H9 (cell line): ENCODE measurements around the gene NGRN. TPM values are rescaled to one million over a fixed set of nuclear protein-coding genes. Genes with fewer than 3 reads are reported as not detected.

ENCODE experiments used
- DNase-seq: peaks from one replicate; pipeline ENCODE4 v3.0.0-alpha.2; 2017
- H2AFZ ChIP-seq: one replicate; pipeline ENCODE4 v1.6.1; 2013; ENCODE audit warnings: mild to moderate bottlenecking, low read length, control low read depth, moderate library complexity
- H2AK5ac ChIP-seq: 2 replicates; pipeline ENCODE4 v1.6.1; 2013; ENCODE audit warnings: low read length, control low read depth, mixed read lengths; ENCODE audit not compliant: insufficient read length
- H2BK120ac ChIP-seq: one replicate; pipeline ENCODE4 v1.6.1; 2013; ENCODE audit warnings: low read depth, mild to moderate bottlenecking, low read length, control low read depth, inconsistent platforms; ENCODE audit not compliant: poor library complexity, severe bottlenecking
- H2BK12ac ChIP-seq: 2 replicates; pipeline ENCODE4 v1.6.1; 2013; ENCODE audit warnings: low read length, control low read depth, mixed read lengths, low read depth; ENCODE audit not compliant: insufficient read length
- H2BK15ac ChIP-seq: 2 replicates; pipeline ENCODE4 v1.6.1; 2013; ENCODE audit warnings: low read depth, low read length, control low read depth
- H2BK20ac ChIP-seq: one replicate; pipeline ENCODE4 v1.6.1; 2013; ENCODE audit warnings: low read depth, mild to moderate bottlenecking, low read length, control low read depth, inconsistent platforms; ENCODE audit not compliant: poor library complexity, severe bottlenecking
- H2BK5ac ChIP-seq: 2 replicates; pipeline ENCODE4 v1.6.1; 2013; ENCODE audit warnings: low read length, control low read depth, mixed read lengths; ENCODE audit not compliant: insufficient read length
- H3K14ac ChIP-seq: 2 replicates; pipeline ENCODE4 v1.6.1; 2013; ENCODE audit warnings: low read length, control low read depth; ENCODE audit not compliant: insufficient read depth
- H3K18ac ChIP-seq: 2 replicates; pipeline ENCODE4 v1.6.1; 2013; ENCODE audit warnings: low read depth, mild to moderate bottlenecking, mixed read lengths, low read length, control low read depth; ENCODE audit not compliant: insufficient read length
- H3K23ac ChIP-seq: 2 replicates; pipeline ENCODE4 v1.6.1; 2013; ENCODE audit warnings: low read length, control low read depth, mixed read lengths, low read depth; ENCODE audit not compliant: insufficient read length
- H3K23me2 ChIP-seq: 2 replicates; pipeline ENCODE4 v1.6.1; 2013; ENCODE audit warnings: low read depth, mild to moderate bottlenecking, mixed read lengths, low read length, control low read depth; ENCODE audit not compliant: insufficient read length, poor library complexity, severe bottlenecking
- H3K27ac ChIP-seq: 2 replicates; pipeline ENCODE4 v1.5.1; 2013; ENCODE audit warnings: low read length, control low read depth, mixed read lengths, low read depth; ENCODE audit not compliant: insufficient read length
- H3K27me3 ChIP-seq: 2 replicates; pipeline ENCODE4 v1.6.1; 2013; ENCODE audit warnings: low read length, control low read depth, inconsistent platforms; ENCODE audit not compliant: insufficient read depth
- H3K4ac ChIP-seq: 2 replicates; pipeline ENCODE4 v1.6.1; 2013; ENCODE audit warnings: low read depth, mild to moderate bottlenecking, control low read depth, inconsistent platforms, low read length, moderate library complexity
- H3K4me1 ChIP-seq: 2 replicates; pipeline ENCODE4 v1.6.1; 2013; ENCODE audit warnings: low read length, control low read depth, inconsistent platforms; ENCODE audit not compliant: insufficient read depth
- H3K4me2 ChIP-seq: 2 replicates; pipeline ENCODE4 v1.6.1; 2013; ENCODE audit warnings: low read length, control low read depth, mixed read lengths; ENCODE audit not compliant: insufficient read length, insufficient read depth
- H3K56ac ChIP-seq: 2 replicates; pipeline ENCODE4 v1.6.1; 2013; ENCODE audit warnings: low read depth, mild to moderate bottlenecking, mixed read lengths, low read length, control low read depth; ENCODE audit not compliant: insufficient read length
- H3K79me1 ChIP-seq: 2 replicates; pipeline ENCODE4 v1.6.1; 2013; ENCODE audit warnings: low read depth, mild to moderate bottlenecking, moderate library complexity, low read length, control low read depth, inconsistent platforms; ENCODE audit not compliant: insufficient read depth, poor library complexity, severe bottlenecking
- H3K79me2 ChIP-seq: 2 replicates; pipeline ENCODE4 v1.6.1; 2013; ENCODE audit warnings: low read length, control low read depth, inconsistent platforms; ENCODE audit not compliant: insufficient read depth
- H3K9ac ChIP-seq: 2 replicates; pipeline ENCODE4 v1.6.1; 2013; ENCODE audit warnings: low read length, control low read depth, mixed read lengths; ENCODE audit not compliant: insufficient read length; ENCODE audit errors: extremely low read depth
- H3K9me3 ChIP-seq: one replicate; pipeline ENCODE4 v1.6.1; 2013; ENCODE audit warnings: low read depth, low read length, inconsistent platforms; ENCODE audit not compliant: control insufficient read depth
- H3T11ph ChIP-seq: one replicate; pipeline ENCODE4 v1.6.1; 2013; ENCODE audit warnings: mild to moderate bottlenecking, low read length, control low read depth, inconsistent platforms
- H4K20me1 ChIP-seq: one replicate; pipeline ENCODE4 v1.6.1; 2013; ENCODE audit not compliant: control insufficient read depth, insufficient read length, insufficient read depth
- H4K5ac ChIP-seq: 2 replicates; pipeline ENCODE4 v1.6.1; 2013; ENCODE audit warnings: low read depth, mild to moderate bottlenecking, mixed read lengths, low read length, control low read depth; ENCODE audit not compliant: insufficient read length
- H4K8ac ChIP-seq: replicated peaks from 2 replicates; pipeline ENCODE4 v1.6.1; 2013; ENCODE audit warnings: low read length, control low read depth, mixed read lengths, low read depth; ENCODE audit not compliant: insufficient read length
- H4K91ac ChIP-seq: 2 replicates; pipeline ENCODE4 v1.6.1; 2013; ENCODE audit warnings: low read depth, mild to moderate bottlenecking, moderate library complexity, mixed read lengths, low read length, control low read depth; ENCODE audit not compliant: insufficient read length
- H3K27ac Mint-ChIP-seq, 3 experiments: 2 replicates in 2 of 3; 3 replicates in 1 of 3; pipeline ENCODE4 v1.8.0; 2020 to 2021; ENCODE audit warnings: mixed read lengths in 3 of 3, mild to moderate bottlenecking in 1 of 3, moderate library complexity in 1 of 3
- H3K27me3 Mint-ChIP-seq: 2 replicates; pipeline ENCODE4 v1.8.0; 2021; ENCODE audit warnings: low read depth, mild to moderate bottlenecking, moderate library complexity, mixed read lengths
- H3K36me3 Mint-ChIP-seq, 3 experiments: 2 replicates in 2 of 3; 3 replicates in 1 of 3; pipeline ENCODE4 v1.8.0; 2020 to 2021; ENCODE audit warnings: low read depth in 3 of 3, mixed read lengths in 3 of 3; ENCODE audit not compliant: insufficient read depth in 1 of 3
- H3K4me1 Mint-ChIP-seq, 2 experiments: 2 replicates each; pipeline ENCODE4 v1.8.0; 2020; ENCODE audit warnings: mixed read lengths in 2 of 2
- H3K4me3 Mint-ChIP-seq, 2 experiments: 2 replicates in 1 of 2; 3 replicates in 1 of 2; pipeline ENCODE4 v1.8.0; 2020 to 2021; ENCODE audit warnings: mild to moderate bottlenecking in 2 of 2, mixed read lengths in 2 of 2, moderate library complexity in 1 of 2
- H3K9me3 Mint-ChIP-seq, 2 experiments: 2 replicates in 1 of 2; 3 replicates in 1 of 2; pipeline ENCODE4 v1.8.0; 2020; ENCODE audit warnings: mild to moderate bottlenecking in 2 of 2, mixed read lengths in 2 of 2, moderate library complexity in 1 of 2
- CTCF ChIP-seq: fragments of 200-600 bp; sonication (generic); conservative IDR thresholded peaks from 3 replicates; pipeline ENCODE4 v1.8.0; 2021; ENCODE audit warnings: antibody characterized with exemption, mild to moderate bottlenecking
- WGBS: extraction: QIAGEN DNeasy Blood & Tissue Kit; methylation state at CpG from one replicate; pipeline ENCODE4 v1.1.7; 2013; ENCODE audit warnings: missing lambda C conversion rate, low lambda C conversion rate, mixed read lengths; ENCODE audit not compliant: insufficient read length; ENCODE audit errors: extremely low coverage; 5-methylcytosine and 5-hydroxymethylcytosine counted together
- total RNA-seq: library from RNA; stranded (reverse); gene quantifications from 2 replicates; pipeline ENCODE4 v1.2.1, GENCODE V29; 2021

NGRN gene
- total RNA-seq, 1 experiment from 2014 or later = 79.2 TPM

DNA sequence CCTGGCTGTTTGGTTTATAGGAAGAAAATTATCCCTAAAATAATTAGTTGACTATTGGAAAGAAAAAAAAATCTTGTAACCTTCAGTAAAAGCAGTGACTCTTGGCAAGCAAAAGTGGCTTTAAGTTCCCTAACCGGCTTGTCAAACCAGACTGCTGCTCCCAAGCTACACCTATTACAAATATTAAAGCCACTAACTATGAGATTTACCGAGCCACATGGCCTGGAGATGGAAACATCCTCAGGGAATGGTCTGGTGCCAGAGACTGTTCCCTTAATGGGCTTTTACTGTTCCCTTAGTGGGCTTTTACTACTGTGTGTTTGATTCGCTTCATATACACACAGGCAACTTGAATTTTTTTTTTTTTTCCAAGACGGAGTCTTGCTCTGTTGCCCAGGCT, 50.7 kb downstream of the NGRN start:
- no peaks in the 10 kb centered on the region for H3K4me1 ChIP-seq
- H2BK120ac ChIP-seq = no peak overlapping the region
- Mint-ChIP-seq H3K4me1 (peaks cover 14 to 24% of the 10 kb centered on the region in 2 experiments), H3K36me3 (no peaks in the 10 kb centered on the region), H3K9me3 (no peaks in the 10 kb centered on the region), H3K27me3 (no peaks in the 10 kb centered on the region), H3K27ac (no peak overlapping the region), H3K4me3 (no peak overlapping the region)
- no peaks in the 10 kb centered on the region for H3K79me2 ChIP-seq
- no peak overlapping the region for H3K4ac ChIP-seq
- H2BK5ac ChIP-seq = no peak overlapping the region
- peaks cover 3% of the 10 kb centered on the region for H3K23me2 ChIP-seq
- H2AFZ ChIP-seq = no peak overlapping the region
- H4K91ac ChIP-seq = no peak overlapping the region
- no peak overlapping the region for H3T11ph ChIP-seq
- no peaks in the 10 kb centered on the region for H3K27me3 ChIP-seq
- no peak overlapping the region for H3K14ac ChIP-seq
- no peaks in the 10 kb centered on the region for H3K9me3 ChIP-seq
- no peak overlapping the region for H3K23ac ChIP-seq
- no peak overlapping the region for H2BK15ac ChIP-seq
- H3K27ac ChIP-seq = no peak overlapping the region
- no peaks in the 10 kb centered on the region for H3K79me1 ChIP-seq
- no peak overlapping the region for H4K5ac ChIP-seq
- no peak overlapping the region for H2BK20ac ChIP-seq
- no peak for DNase-seq
- no CpG with 5 or more reads among the region's 4 CpGs for WGBS
- no peaks in the 10 kb centered on the region for H4K20me1 ChIP-seq
- no peak overlapping the region for H3K56ac ChIP-seq
- no peak overlapping the region for H3K4me2 ChIP-seq
- no peak for TF ChIP-seq CTCF
- no peak overlapping the region for H3K18ac ChIP-seq
- H3K9ac ChIP-seq = no peak overlapping the region
- H4K8ac ChIP-seq = no peak overlapping the region
- no peak overlapping the region for H2BK12ac ChIP-seq
- no peak overlapping the region for H2AK5ac ChIP-seq
